Neural crest cell (in vitro differentiated cells): Measurements from ENCODE around the gene SNAPIN. TPM values are rescaled to one million over a fixed set of nuclear protein-coding genes. Genes with fewer than 3 reads are reported as not detected.

ENCODE experiments used
- DNase-seq: peaks from one replicate; pipeline ENCODE4 v3.0.0; 2021; ENCODE audit warnings: low read depth, mixed read lengths, low spot score
- H3K27ac Mint-ChIP-seq: one replicate; pipeline ENCODE4 v1.8.0; 2021; ENCODE audit warnings: mild to moderate bottlenecking, mixed read lengths; ENCODE audit not compliant: unreplicated experiment
- H3K27me3 Mint-ChIP-seq: 2 replicates; pipeline ENCODE4 v1.8.0; 2021; ENCODE audit warnings: low read depth, mild to moderate bottlenecking, mixed read lengths
- H3K36me3 Mint-ChIP-seq: 2 replicates; pipeline ENCODE4 v1.8.0; 2021; ENCODE audit warnings: low read depth, mild to moderate bottlenecking, mixed read lengths
- H3K4me1 Mint-ChIP-seq: 2 replicates; pipeline ENCODE4 v1.8.0; 2021; ENCODE audit warnings: mixed read lengths
- H3K4me3 Mint-ChIP-seq: one replicate; pipeline ENCODE4 v1.8.0; 2021; ENCODE audit warnings: mild to moderate bottlenecking, mixed read lengths
- H3K9me3 Mint-ChIP-seq: 2 replicates; pipeline ENCODE4 v1.8.0; 2021; ENCODE audit warnings: mixed read lengths
- CTCF ChIP-seq: fragments of 200-600 bp; sonication (generic); conservative IDR thresholded peaks from 2 replicates; pipeline ENCODE4 v1.5.0; 2021; ENCODE audit warnings: antibody characterized with exemption, mild to moderate bottlenecking
- total RNA-seq: library from RNA; stranded (reverse); gene quantifications from 2 replicates; pipeline ENCODE4 v1.2.1, GENCODE V29; 2021

The SNAPIN gene
- total RNA-seq, 1 donor from 2014 or later: 55.4 TPM

- Mint-ChIP-seq H3K4me1 (peaks cover 18% of the 10 kb centered on the region), H3K27ac (no peak overlapping the region), H3K36me3 (no peaks in the 10 kb centered on the region), H3K9me3 (no peaks in the 10 kb centered on the region), H3K27me3 (no peaks in the 10 kb centered on the region), H3K4me3 (no peak overlapping the region)
- no peak for TF ChIP-seq CTCF
- DNase-seq: no peak
These were observed 43.6 kb upstream of the SNAPIN start for GRCh38 chr1:153614906-153615305.

- no peak for DNase-seq
- H3K27ac Mint-ChIP-seq: no peak overlapping the region
These were observed 43.1 kb upstream of the SNAPIN start for GRCh38 chr1:153615406-153615805.

GRCh38 chr1:153616144-153616916, 42.2 kb upstream of the SNAPIN start, which contains the start of gene S100A14:
TSS of gene S100A14 (minus strand) at chr1:153616325. CDS start at chr1:153615858, 467 bp downstream.
- no peaks in the 10 kb centered on the region for H3K27me3 Mint-ChIP-seq
- peak within 1 kb of the TSS; percentile 89 for H3K27ac Mint-ChIP-seq
- no peak within 1 kb of the TSS for H3K4me3 Mint-ChIP-seq
- H3K4me1 Mint-ChIP-seq: peaks cover 11% of the 10 kb centered on the region
- DNase-seq: no peak
- no peaks in the 10 kb centered on the region for H3K36me3 Mint-ChIP-seq
- H3K9me3 Mint-ChIP-seq: no peaks in the 10 kb centered on the region
- no peak for TF ChIP-seq CTCF

More at GRCh38 chr1:153615406-153615805, 43.1 kb upstream of the SNAPIN start:
- Mint-ChIP-seq H3K27me3 (no peaks in the 10 kb centered on the region), H3K9me3 (no peaks in the 10 kb centered on the region), H3K4me3 (no peak overlapping the region), H3K4me1 (peaks cover 13% of the 10 kb centered on the region), H3K36me3 (no peaks in the 10 kb centered on the region)
- no peak for TF ChIP-seq CTCF

GRCh38 chr1:153616917-153617311, 41.6 kb upstream of the SNAPIN start:
- no peak overlapping the region for H3K4me3 Mint-ChIP-seq
- no peaks in the 10 kb centered on the region for H3K9me3 Mint-ChIP-seq
- peaks cover 5% of the 10 kb centered on the region for H3K4me1 Mint-ChIP-seq
- no peaks in the 10 kb centered on the region for H3K27me3 Mint-ChIP-seq
- no peak overlapping the region for H3K27ac Mint-ChIP-seq
- H3K36me3 Mint-ChIP-seq: no peaks in the 10 kb centered on the region
- no peak for DNase-seq
- no peak for TF ChIP-seq CTCF

- no peaks in the 10 kb centered on the region for H3K9me3 Mint-ChIP-seq
- peak; percentile 49 for DNase-seq
- peak; percentile 63 for TF ChIP-seq CTCF
- H3K27me3 Mint-ChIP-seq: no peaks in the 10 kb centered on the region
- H3K36me3 Mint-ChIP-seq: no peaks in the 10 kb centered on the region
- H3K27ac Mint-ChIP-seq: peak overlapping the region; percentile 35
- H3K4me3 Mint-ChIP-seq: no peak overlapping the region
- peaks cover 5% of the 10 kb centered on the region for H3K4me1 Mint-ChIP-seq
These were observed 40.8 kb upstream of the SNAPIN start for GRCh38 chr1:153617663-153618062.
